ENCODE results near the gene ATP2C2.

- TF ChIP-seq CTCF (IDR thresholded peaks at IDR 0.05; ENCODE audit: low read length) (no peak), EZH2 (IDR thresholded peaks at IDR 0.05; ENCODE audit: borderline replicate concordance, low read length) (no peak)
These were observed 132.9 kb downstream of the ATP2C2 start for GRCh38 chr16:84501077-84501735.

Measured in OCI-LY1 (cell line).